Measurements from ENCODE around the gene F2.
"Not testable (repeated sequence)": the region's sequence is repeated elsewhere in the genome, so short reads cannot be mapped to it uniquely, and the experiment has no call there.

Gene F2

GRCh38 chr11:46684367-46684766 lies 34.6 kb upstream of the F2 start:
- no peak for DNase-seq (ENCODE audit: low read depth, low spot score)

- no peak for DNase-seq (ENCODE audit: low read depth, low spot score)
These were observed 31.9 kb upstream of the F2 start for GRCh38 chr11:46686886-46687795.

- no peak for DNase-seq (ENCODE audit: low read depth, low spot score)
These were observed 28.3 kb upstream of the F2 start for GRCh38 chr11:46690702-46691101.

- no peak for DNase-seq (ENCODE audit: low read depth, low spot score)
These were observed 26.6 kb upstream of the F2 start for GRCh38 chr11:46692450-46692849.

GRCh38 chr11:46693597-46694012 lies 25.4 kb upstream of the F2 start:
- DNase-seq (ENCODE audit: low read depth, low spot score), result no peak

GRCh38 chr11:46694072-46694471 lies 24.9 kb upstream of the F2 start:
- no peak for DNase-seq (ENCODE audit: low read depth, low spot score)

GRCh38 chr11:46694607-46695006 lies 24.4 kb upstream of the F2 start:
- DNase-seq (ENCODE audit: low read depth, low spot score), result no peak

GRCh38 chr11:46695345-46696211 lies 23.4 kb upstream of the F2 start:
- no peak for DNase-seq (ENCODE audit: low read depth, low spot score)

- no peak for DNase-seq (ENCODE audit: low read depth, low spot score)
These were observed 22.8 kb upstream of the F2 start for GRCh38 chr11:46696212-46696558.

GRCh38 chr11:46697303-46697702 lies 21.7 kb upstream of the F2 start:
- DNase-seq (ENCODE audit: low read depth, low spot score), result no peak

GRCh38 chr11:46697723-46698122 lies 21.3 kb upstream of the F2 start:
- DNase-seq (ENCODE audit: low read depth, low spot score), result no peak

GRCh38 chr11:46698597-46698996 lies 20.4 kb upstream of the F2 start:
- no peak for DNase-seq (ENCODE audit: low read depth, low spot score)

- peak; percentile 99 for DNase-seq (ENCODE audit: low read depth, low spot score)
These were observed 18.6 kb upstream of the F2 start, which contains the start of the genes ARHGAP1 and ZNF408 for GRCh38 chr11:46700241-46701077. ARHGAP1 (minus strand) TSS chr11:46700619; CDS start chr11:46696107, 4,512 bp downstream. ZNF408 (plus strand) TSS chr11:46701031; CDS start chr11:46701048, 17 bp downstream.

- no peak for DNase-seq (ENCODE audit: low read depth, low spot score)
These were observed 17.8 kb upstream of the F2 start for GRCh38 chr11:46701078-46701654.

GRCh38 chr11:46705070-46705688 lies 13.8 kb upstream of the F2 start:
- DNase-seq (ENCODE audit: low read depth, low spot score), result no peak

- DNase-seq (ENCODE audit: low read depth, low spot score), result no peak
These were observed 12.1 kb upstream of the F2 start for GRCh38 chr11:46706886-46707285.

- DNase-seq (ENCODE audit: low read depth, low spot score), result not testable (repeated sequence)
These were observed 9.7 kb upstream of the F2 start for GRCh38 chr11:46709351-46709750.

- no peak for DNase-seq (ENCODE audit: low read depth, low spot score)
These were observed 8.2 kb upstream of the F2 start for GRCh38 chr11:46710821-46711269.

- no peak for DNase-seq (ENCODE audit: low read depth, low spot score)
These were observed 7.7 kb upstream of the F2 start for GRCh38 chr11:46711303-46711702.

- no peak for DNase-seq (ENCODE audit: low read depth, low spot score)
These were observed 6.0 kb upstream of the F2 start for GRCh38 chr11:46712874-46713576.
